ENCODE measurements around the gene RGS16.

DNA sequence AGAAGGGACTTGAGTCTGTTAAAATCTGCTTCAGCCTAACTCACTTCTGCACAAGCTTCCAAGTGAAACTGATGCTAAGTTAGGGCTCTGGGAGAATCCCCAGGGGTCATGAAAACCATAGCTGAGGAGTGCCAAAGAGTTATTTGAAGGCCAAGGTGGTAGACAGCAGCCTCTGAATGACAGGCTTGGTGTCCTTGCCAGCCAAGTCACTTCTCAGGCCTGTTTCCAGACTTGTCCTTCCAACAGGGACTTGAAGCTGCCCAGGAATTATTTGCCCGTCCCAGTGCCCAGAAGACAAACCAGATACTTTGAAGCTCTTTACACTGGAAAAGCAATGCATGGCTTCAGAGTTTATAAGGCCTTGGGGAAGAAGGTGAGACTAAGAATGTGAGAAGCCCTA lies 48.7 kb downstream of the RGS16 start:
- no peak for TF ChIP-seq RAD21 (IDR thresholded peaks at IDR 0.05; ENCODE audit: low read length)
- no peak for TF ChIP-seq MAX (IDR thresholded peaks at IDR 0.05; ENCODE audit: low read depth)
- TF ChIP-seq CHD2 (IDR thresholded peaks at IDR 0.05; ENCODE audit: low read length, partially characterized antibody), result no peak
- no peak for TF ChIP-seq POLR2AphosphoS5 (IDR thresholded peaks at IDR 0.05; ENCODE audit: low read depth, low read length)
- TF ChIP-seq CTCF (IDR thresholded peaks at IDR 0.05), result no peak
- TF ChIP-seq FOXM1 (IDR thresholded peaks at IDR 0.05; ENCODE audit: low read depth), result no peak
- no peak for TF ChIP-seq GABPA (IDR thresholded peaks at IDR 0.05; ENCODE audit: low read depth)
- TF ChIP-seq EZH2phosphoT487 (IDR thresholded peaks at IDR 0.05; ENCODE audit: borderline replicate concordance, low read depth), result no peak
- TF ChIP-seq NRF1 (IDR thresholded peaks at IDR 0.05; ENCODE audit: low read depth, low read length), result no peak
- no peak for TF ChIP-seq ELF1 (IDR thresholded peaks at IDR 0.05)
- TF ChIP-seq REST (IDR thresholded peaks at IDR 0.05; ENCODE audit: low read depth, low read length), result no peak
